Nephron (organoid): ENCODE results near the gene LAMA2.

Source experiments
- H3K27ac Mint-ChIP-seq, 3 experiments: 2 replicates each; pipeline ENCODE4 v1.8.0; 2020; ENCODE audit warnings: mixed read lengths in 3 of 3, mild to moderate bottlenecking in 2 of 3, moderate library complexity in 1 of 3
- H3K27me3 Mint-ChIP-seq: 2 replicates; pipeline ENCODE4 v1.8.0; 2021; ENCODE audit warnings: low read depth, mild to moderate bottlenecking, moderate library complexity, mixed read lengths
- H3K36me3 Mint-ChIP-seq: 2 replicates; pipeline ENCODE4 v1.8.0; 2020; ENCODE audit warnings: low read depth, mixed read lengths
- H3K4me1 Mint-ChIP-seq: 2 replicates; pipeline ENCODE4 v1.8.0; 2020; ENCODE audit warnings: mixed read lengths
- H3K4me3 Mint-ChIP-seq, 3 experiments: 2 replicates each; pipeline ENCODE4 v1.8.0; 2020; ENCODE audit warnings: mild to moderate bottlenecking in 3 of 3, mixed read lengths in 3 of 3, moderate library complexity in 2 of 3
- H3K9me3 Mint-ChIP-seq: 2 replicates; pipeline ENCODE4 v1.8.0; 2020; ENCODE audit warnings: mixed read lengths
- CTCF ChIP-seq, 3 experiments: fragments of 200-600 bp; sonication (generic); IDR thresholded peaks; one replicate each; pipeline ENCODE4 v1.5.0; 2021; ENCODE audit warnings: antibody characterized with exemption in 3 of 3; ENCODE audit not compliant: unreplicated experiment in 3 of 3

Gene LAMA2

GRCh38 chr6:129398764-129399163 is 515.8 kb downstream of the LAMA2 start:
- TF ChIP-seq CTCF (IDR thresholded peaks at IDR 0.05; ENCODE audit: unreplicated experiment in 3 of 3): no peak
- Mint-ChIP-seq H3K27me3 (no peaks in the 10 kb centered on the region), H3K36me3 (peaks cover 5% of the 10 kb centered on the region), H3K9me3 (no peaks in the 10 kb centered on the region), H3K4me3 (no peak overlapping the region), H3K4me1 (no peaks in the 10 kb centered on the region), H3K27ac (no peak overlapping the region)

- no peak overlapping the region for H3K27ac Mint-ChIP-seq
- no peak for TF ChIP-seq CTCF (IDR thresholded peaks at IDR 0.05; ENCODE audit: unreplicated experiment in 3 of 3)
- H3K36me3 Mint-ChIP-seq: peaks cover 5% of the 10 kb centered on the region
- H3K4me1 Mint-ChIP-seq: no peaks in the 10 kb centered on the region
- no peaks in the 10 kb centered on the region for H3K9me3 Mint-ChIP-seq
- H3K27me3 Mint-ChIP-seq: no peaks in the 10 kb centered on the region
- H3K4me3 Mint-ChIP-seq: no peak overlapping the region
Measured at GRCh38 chr6:129402244-129402643, 519.3 kb downstream of the LAMA2 start.

GRCh38 chr6:129411092-129411491 is 528.2 kb downstream of the LAMA2 start:
- H3K27ac Mint-ChIP-seq: no peak overlapping the region
- H3K27me3 Mint-ChIP-seq: no peaks in the 10 kb centered on the region

GRCh38 chr6:129416337-129416990 is 533.5 kb downstream of the LAMA2 start:
- H3K27ac Mint-ChIP-seq: no peak overlapping the region

More at GRCh38 chr6:129411092-129411491, 528.2 kb downstream of the LAMA2 start:
- H3K36me3 Mint-ChIP-seq: peaks cover 4% of the 10 kb centered on the region
- TF ChIP-seq CTCF (IDR thresholded peaks at IDR 0.05; ENCODE audit: unreplicated experiment in 3 of 3): no peak
- H3K4me1 Mint-ChIP-seq: no peaks in the 10 kb centered on the region
- no peak overlapping the region for H3K4me3 Mint-ChIP-seq
- no peaks in the 10 kb centered on the region for H3K9me3 Mint-ChIP-seq

GRCh38 chr6:129417416-129418086 is 534.6 kb downstream of the LAMA2 start:
- no peaks in the 10 kb centered on the region for H3K27me3 Mint-ChIP-seq
- H3K4me1 Mint-ChIP-seq: no peaks in the 10 kb centered on the region
- TF ChIP-seq CTCF (IDR thresholded peaks at IDR 0.05; ENCODE audit: unreplicated experiment in 3 of 3): no peak
- H3K9me3 Mint-ChIP-seq: no peaks in the 10 kb centered on the region
- H3K4me3 Mint-ChIP-seq: no peak overlapping the region
- no peak overlapping the region for H3K27ac Mint-ChIP-seq
- H3K36me3 Mint-ChIP-seq: no peaks in the 10 kb centered on the region

More at GRCh38 chr6:129416337-129416990, 533.5 kb downstream of the LAMA2 start:
- no peaks in the 10 kb centered on the region for H3K4me1 Mint-ChIP-seq
- no peaks in the 10 kb centered on the region for H3K27me3 Mint-ChIP-seq
- TF ChIP-seq CTCF (IDR thresholded peaks at IDR 0.05; ENCODE audit: unreplicated experiment in 3 of 3): no peak
- H3K36me3 Mint-ChIP-seq: no peaks in the 10 kb centered on the region
- no peak overlapping the region for H3K4me3 Mint-ChIP-seq
- no peaks in the 10 kb centered on the region for H3K9me3 Mint-ChIP-seq

- Mint-ChIP-seq H3K27ac (no peak overlapping the region), H3K4me1 (no peaks in the 10 kb centered on the region), H3K36me3 (no peaks in the 10 kb centered on the region), H3K27me3 (no peaks in the 10 kb centered on the region), H3K4me3 (no peak overlapping the region), H3K9me3 (no peaks in the 10 kb centered on the region)
- no peak for TF ChIP-seq CTCF (IDR thresholded peaks at IDR 0.05; ENCODE audit: unreplicated experiment in 3 of 3)
Measured at GRCh38 chr6:129419324-129419723, 536.4 kb downstream of the LAMA2 start.
